GM23338 (cell line): Measurements from ENCODE around the gene C15orf40. TPM values are rescaled to one million over a fixed set of nuclear protein-coding genes. Genes with fewer than 3 reads are reported as not detected.

ENCODE experiments used
- ATAC-seq: fragments of 200-7000 bp; cut with Tn5 transposase; 3 replicates; pipeline ENCODE4 v1.9.1; 2020
- DNase-seq: peaks from one replicate; pipeline ENCODE4 v3.0.0-alpha.2; 2015; ENCODE audit warnings: low spot score
- H2AFZ ChIP-seq: fragments of 200-600 bp; sonication (generic); 2 replicates; pipeline ENCODE4 v1.8.0; 2016; ENCODE audit warnings: antibody characterized with exemption, mild to moderate bottlenecking, moderate library complexity
- H3F3A ChIP-seq: fragments of 200-600 bp; sonication (generic); replicated peaks from 2 replicates; pipeline ENCODE4 v1.8.0; 2017; ENCODE audit warnings: antibody characterized with exemption, mixed run types, low read depth
- H3K27ac ChIP-seq: fragments of 200-600 bp; sonication (generic); 2 replicates; pipeline ENCODE4 v1.6.1; 2016; ENCODE audit warnings: low read depth
- H3K27me3 ChIP-seq: fragments of 200-600 bp; sonication (generic); 2 replicates; pipeline ENCODE4 v1.8.0; 2016; ENCODE audit warnings: mild to moderate bottlenecking, mixed run types, moderate library complexity; ENCODE audit not compliant: insufficient read depth
- H3K36me3 ChIP-seq: fragments of 200-600 bp; sonication (generic); 2 replicates; pipeline ENCODE4 v1.8.0; 2016; ENCODE audit warnings: mild to moderate bottlenecking; ENCODE audit not compliant: insufficient read depth
- H3K4me1 ChIP-seq: fragments of 200-600 bp; sonication (generic); 2 replicates; pipeline ENCODE4 v1.8.0; 2016; ENCODE audit warnings: mild to moderate bottlenecking, moderate library complexity; ENCODE audit not compliant: insufficient read depth
- H3K4me2 ChIP-seq: fragments of 200-600 bp; sonication (generic); 2 replicates; pipeline ENCODE4 v1.7.1; 2017; ENCODE audit warnings: mixed run types
- H3K4me3 ChIP-seq: fragments of 200-600 bp; sonication (generic); 2 replicates; pipeline ENCODE4 v1.6.1; 2016; ENCODE audit warnings: mixed run types
- H3K79me2 ChIP-seq: fragments of 200-600 bp; sonication (generic); replicated peaks from 2 replicates; pipeline ENCODE4 v1.8.0; 2017; ENCODE audit warnings: mild to moderate bottlenecking; ENCODE audit not compliant: insufficient read depth
- H3K9me2 ChIP-seq: fragments of 200-600 bp; sonication (generic); 2 replicates; pipeline ENCODE4 v1.8.0; 2017; ENCODE audit not compliant: insufficient read depth
- H4K20me1 ChIP-seq: fragments of 200-600 bp; sonication (generic); replicated peaks from 2 replicates; pipeline ENCODE4 v1.8.0; 2017; ENCODE audit warnings: mild to moderate bottlenecking; ENCODE audit not compliant: insufficient read depth
- H3K27ac Mint-ChIP-seq: 2 replicates; pipeline ENCODE4 v1.8.0; 2020; ENCODE audit warnings: inconsistent platforms, mild to moderate bottlenecking, moderate library complexity, mixed read lengths
- H3K27me3 Mint-ChIP-seq: 3 replicates; pipeline ENCODE4 v1.8.0; 2022; ENCODE audit warnings: low read depth, mild to moderate bottlenecking, moderate library complexity, mixed read lengths, inconsistent platforms; ENCODE audit not compliant: insufficient read depth, poor library complexity
- H3K36me3 Mint-ChIP-seq: 3 replicates; pipeline ENCODE4 v1.8.0; 2021; ENCODE audit warnings: low read depth, mild to moderate bottlenecking, inconsistent platforms, moderate library complexity, mixed read lengths
- H3K4me1 Mint-ChIP-seq: 3 replicates; pipeline ENCODE4 v1.8.0; 2020; ENCODE audit warnings: mild to moderate bottlenecking, inconsistent platforms, mixed read lengths
- H3K4me3 Mint-ChIP-seq: 3 replicates; pipeline ENCODE4 v1.8.0; 2021; ENCODE audit warnings: moderate library complexity, mild to moderate bottlenecking, inconsistent platforms, mixed read lengths
- H3K9me3 Mint-ChIP-seq: 3 replicates; pipeline ENCODE4 v1.8.0; 2020; ENCODE audit warnings: moderate library complexity, mild to moderate bottlenecking, inconsistent platforms, mixed read lengths
- CREB1 ChIP-seq: fragments of 250-450 bp; sonication (Bioruptor Pico); IDR thresholded peaks from 2 replicates; pipeline ENCODE4 v1.5.0; 2020; ENCODE audit warnings: low read depth, mild to moderate bottlenecking, moderate library complexity
- CTCF ChIP-seq, 2 experiments: fragments of 200-600 bp in 1 of 2; sonication (generic) in 1 of 2; conservative IDR thresholded peaks; 2 replicates each; pipeline versions ENCODE4 v1.5.1 to v1.6.1; 2016 to 2017; ENCODE audit warnings: antibody characterized with exemption in 2 of 2, low read depth in 2 of 2, mild to moderate bottlenecking in 2 of 2, moderate library complexity in 1 of 2
- EZH2 ChIP-seq: fragments of 200-600 bp; sonication (generic); IDR thresholded peaks from one replicate; pipeline ENCODE4 v1.8.0; 2017; ENCODE audit warnings: antibody characterized with exemption, mild to moderate bottlenecking, low read depth; ENCODE audit not compliant: unreplicated experiment
- EZH2phosphoT487 ChIP-seq: fragments of 200-600 bp; sonication (generic); IDR thresholded peaks from one replicate; pipeline ENCODE4 v1.8.1; 2018; ENCODE audit warnings: antibody characterized with exemption; ENCODE audit not compliant: unreplicated experiment
- JUNB ChIP-seq: IDR thresholded peaks from one replicate; pipeline ENCODE4 v1.6.1; 2016; ENCODE audit warnings: antibody characterized with exemption; ENCODE audit not compliant: unreplicated experiment
- POLR2AphosphoS5 ChIP-seq: IDR thresholded peaks from 2 replicates; pipeline ENCODE4 v1.6.1; 2016; ENCODE audit warnings: antibody characterized with exemption, low read depth
- STAT1 ChIP-seq: IDR thresholded peaks from one replicate; pipeline ENCODE4 v1.6.1; 2016; ENCODE audit warnings: antibody characterized with exemption; ENCODE audit not compliant: unreplicated experiment
- ZNF114 ChIP-seq: fragments of 250-450 bp; sonication (Bioruptor Pico); IDR thresholded peaks from 2 replicates; pipeline ENCODE4 v1.5.0; 2020; ENCODE audit warnings: mild to moderate bottlenecking, moderate library complexity
- ZNF462 ChIP-seq: fragments of 250-450 bp; sonication (Bioruptor Pico); IDR thresholded peaks from 2 replicates; pipeline ENCODE4 v1.5.0; 2020; ENCODE audit warnings: mild to moderate bottlenecking, moderate library complexity
- polyA plus RNA-seq: library from polyadenylated mRNA; unstranded; fragments of >200 nt; fragmentation: Nextera tagmentation; extraction: Ambion mirVana; gene quantifications from 2 replicates; pipeline ENCODE4 v1.2.1, GENCODE V29; 2016
- total RNA-seq: library from RNA; depleted of rRNA; stranded (reverse); fragments of >200 nt; shearing (Covaris generic); gene quantifications from 2 replicates; pipeline ENCODE4 v1.2.3, GENCODE V29; 2014

The C15orf40 gene
- total and polyA plus RNA-seq, 2 experiments from 2014 or later = 7.3 to 26.3 TPM

- TF ChIP-seq ZNF462 (no peak), ZNF114 (CRISPR knock-in tag) (no peak), EZH2 (no peak)
Measured at GRCh38 chr15:83057002-83057401, 45.6 kb upstream of the C15orf40 start (continued).

GRCh38 chr15:83053151-83053550 lies 41.7 kb upstream of the C15orf40 start:
- DNase-seq (no peak), ATAC-seq (no peak)
- Histone ChIP-seq H3K36me3 (peaks cover 31% of the 10 kb centered on the region), H3K79me2 (peaks cover 82% of the 10 kb centered on the region), H3F3A (no peaks in the 10 kb centered on the region; the same call in 1 of the 2 replicates), H3K4me3 (no peak overlapping the region), H3K9me2 (no peaks in the 10 kb centered on the region), H3K27me3 (no peaks in the 10 kb centered on the region), H3K4me1 (peaks cover 9% of the 10 kb centered on the region), H4K20me1 (peaks cover 34% of the 10 kb centered on the region), H2AFZ (no peak overlapping the region), H3K27ac (no peak overlapping the region), H3K4me2 (no peak overlapping the region)
- H3K27ac Mint-ChIP-seq = no peak overlapping the region
- peaks cover 42% of the 10 kb centered on the region for H3K36me3 Mint-ChIP-seq
- H3K4me1 Mint-ChIP-seq = peaks cover 19% of the 10 kb centered on the region
- no peak overlapping the region for H3K4me3 Mint-ChIP-seq
- H3K9me3 Mint-ChIP-seq = no peaks in the 10 kb centered on the region
- peaks cover 2% of the 10 kb centered on the region for H3K27me3 Mint-ChIP-seq
- TF ChIP-seq CTCF (conservative IDR thresholded peaks at IDR 0.05; ENCODE audit: low read depth in 2 of 2) = no peak
- no peak for TF ChIP-seq EZH2phosphoT487
- TF ChIP-seq CREB1 = no peak
- no peak for TF ChIP-seq POLR2AphosphoS5
- no peak for TF ChIP-seq EZH2
- no peak for TF ChIP-seq STAT1
- TF ChIP-seq ZNF462 = no peak
- TF ChIP-seq JUNB = no peak
